T-helper 2 cell (primary cell): ENCODE measurements around the gene CCDC77.
"Not testable (repeated sequence)": the region's sequence is repeated elsewhere in the genome, so short reads cannot be mapped to it uniquely, and the experiment has no call there.

ENCODE experiments used
- DNase-seq, 5 experiments: peaks; one replicate each; pipeline versions ENCODE4 v3.0.0 to v3.0.0-alpha.2; 2012 to 2022
- total RNA-seq, 2 donors: gene quantifications; one replicate each; lab custom pipeline; 2026; lab: John Stamatoyannopoulos, UW

The CCDC77 gene
- total RNA-seq: 2.5 to 11.3 reads per million in 2 donors

- peak; percentile 75 to 96 (median 87) for DNase-seq
Observed at GRCh38 chr12:401235-402028, at the start of gene CCDC77. Gene CCDC77, plus strand, starts transcription at chr12:401644. Its CDS starts 7,740 bp downstream, at chr12:409384.

- no peak for DNase-seq
Observed at GRCh38 chr12:356276-356988, 45.0 kb upstream of the CCDC77 start.

GRCh38 chr12:359091-359490 lies 42.4 kb upstream of the CCDC77 start:
- no peak for DNase-seq

GRCh38 chr12:366820-367219 lies 34.6 kb upstream of the CCDC77 start:
- DNase-seq: no peak

- no peak for DNase-seq
Observed at GRCh38 chr12:367972-368371, 33.5 kb upstream of the CCDC77 start.

GRCh38 chr12:370739-371485 lies 30.5 kb upstream of the CCDC77 start:
- not testable (repeated sequence) for DNase-seq

GRCh38 chr12:386651-387050 lies 14.8 kb upstream of the CCDC77 start:
- no peak for DNase-seq

GRCh38 chr12:388012-388411 lies 13.4 kb upstream of the CCDC77 start:
- no peak for DNase-seq

- DNase-seq: peak; percentile 9 to 78 (median 41)
Observed at GRCh38 chr12:388541-389141, 12.8 kb upstream of the CCDC77 start.

GRCh38 chr12:389142-390096 lies 12.0 kb upstream of the CCDC77 start, which contains the start of gene KDM5A:
Gene KDM5A, minus strand, starts transcription at chr12:389320. Its CDS starts 229 bp downstream, at chr12:389091.
- DNase-seq: peak; percentile 80 to 97 (median 84)

GRCh38 chr12:400828-401227 lies 616 bp upstream of the CCDC77 start:
- no peak for DNase-seq

GRCh38 chr12:402029-402389 lies 565 bp downstream of the CCDC77 start:
- peak in 1 of 5 experiments; percentile 44 for DNase-seq

GRCh38 chr12:414859-415258 lies 13.4 kb downstream of the CCDC77 start:
- DNase-seq: peak in 1 of 5 experiments; percentile 7

GRCh38 chr12:418432-418831 lies 17.0 kb downstream of the CCDC77 start:
- no peak for DNase-seq

GRCh38 chr12:422526-422925 lies 21.1 kb downstream of the CCDC77 start:
- no peak for DNase-seq

GRCh38 chr12:435737-436136 lies 34.3 kb downstream of the CCDC77 start:
- not testable (repeated sequence) for DNase-seq

- peak in 2 of 5 experiments; percentile 26 for DNase-seq
Observed at GRCh38 chr12:442235-442884, 40.9 kb downstream of the CCDC77 start.

- no peak for DNase-seq
Observed at GRCh38 chr12:447141-447540, 45.7 kb downstream of the CCDC77 start.

- no peak for DNase-seq
Observed at GRCh38 chr12:449203-449602, 47.8 kb downstream of the CCDC77 start.

- DNase-seq: no peak
Observed at GRCh38 chr12:450438-450837, 49.0 kb downstream of the CCDC77 start.

- peak in 4 of 5 experiments; percentile 45 to 63 (median 47) for DNase-seq
Observed at GRCh38 chr12:452667-453210, 51.3 kb downstream of the CCDC77 start.
